ENCODE data around the gene CDC16.

CDC16 gene

DNA sequence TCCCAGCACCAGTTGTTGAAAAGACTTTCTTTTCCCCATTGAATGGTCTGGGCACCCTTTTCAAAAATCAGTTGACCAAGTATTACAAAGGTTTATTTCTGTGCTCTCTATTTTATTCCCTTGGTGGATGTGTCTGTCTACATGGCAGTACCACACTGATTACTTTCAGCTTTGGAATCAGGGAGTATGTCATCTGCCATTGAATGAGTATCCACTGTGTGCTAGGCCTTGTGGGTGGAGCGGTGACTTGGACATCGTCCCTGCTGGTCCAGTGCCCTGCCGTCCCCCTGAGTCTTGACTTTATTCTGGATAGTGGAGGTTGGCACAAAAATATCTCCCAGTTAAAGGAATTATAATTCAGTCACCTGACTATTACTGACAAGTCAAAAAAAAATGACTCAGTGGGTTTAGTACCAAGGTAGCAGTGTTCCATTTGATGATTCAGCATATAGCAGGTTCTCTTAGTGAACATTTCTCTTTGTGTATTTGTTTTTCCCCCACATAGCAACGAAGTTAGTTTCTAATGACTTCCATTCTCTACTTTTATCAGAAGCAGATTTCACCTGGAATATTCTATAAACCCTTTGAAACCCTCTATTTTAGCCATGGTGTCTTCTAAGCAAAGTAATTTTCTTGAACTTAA is 50.6 kb downstream of the CDC16 start:
- H3K4me2 ChIP-seq, result no peak overlapping the region
- TF ChIP-seq Cebpa-rat (IDR thresholded peaks at IDR 0.05), result no peak
- H3K4me3 ChIP-seq, result no peak overlapping the region
- H3K27ac ChIP-seq, result no peak overlapping the region
- peaks cover 24% of the 10 kb centered on the region for H3K4me1 ChIP-seq
- H3K9me3 ChIP-seq, result no peaks in the 10 kb centered on the region
- H3K36me3 ChIP-seq, result peaks cover 68% of the 10 kb centered on the region
- H3K9ac ChIP-seq, result no peak overlapping the region
- H4K20me1 ChIP-seq, result peaks cover 17% of the 10 kb centered on the region
- H3K27me3 ChIP-seq, result no peaks in the 10 kb centered on the region

DNA sequence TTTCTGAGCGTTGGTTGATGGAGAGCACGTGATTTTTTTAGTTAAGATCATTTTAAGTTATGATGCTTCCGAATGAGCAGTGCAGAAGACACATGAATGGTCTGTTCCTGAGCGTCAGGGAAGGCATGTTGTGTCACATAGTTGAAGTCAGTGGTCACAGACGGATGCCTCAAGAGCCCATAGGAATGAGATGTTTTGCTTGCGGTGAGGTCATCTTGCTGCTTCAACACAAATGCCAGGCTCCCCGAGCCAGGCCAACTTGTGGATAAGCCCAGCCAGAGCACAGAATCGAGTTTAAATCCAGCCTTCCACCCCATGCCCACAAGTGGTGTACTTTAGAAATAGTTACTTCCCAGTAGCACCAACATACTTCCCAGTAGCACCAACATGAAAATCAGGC is 52.1 kb downstream of the CDC16 start:
- peaks cover 80% of the 10 kb centered on the region for H3K36me3 ChIP-seq
- no peak overlapping the region for H3K4me3 ChIP-seq
- H3K27me3 ChIP-seq, result no peaks in the 10 kb centered on the region
- H3K4me2 ChIP-seq, result no peak overlapping the region
- H3K4me1 ChIP-seq, result peaks cover 22% of the 10 kb centered on the region
- peaks cover 23% of the 10 kb centered on the region for H4K20me1 ChIP-seq
- H3K9ac ChIP-seq, result no peak overlapping the region
- TF ChIP-seq Cebpa-rat (IDR thresholded peaks at IDR 0.05), result no peak
- no peaks in the 10 kb centered on the region for H3K9me3 ChIP-seq
- no peak overlapping the region for H3K27ac ChIP-seq

DNA sequence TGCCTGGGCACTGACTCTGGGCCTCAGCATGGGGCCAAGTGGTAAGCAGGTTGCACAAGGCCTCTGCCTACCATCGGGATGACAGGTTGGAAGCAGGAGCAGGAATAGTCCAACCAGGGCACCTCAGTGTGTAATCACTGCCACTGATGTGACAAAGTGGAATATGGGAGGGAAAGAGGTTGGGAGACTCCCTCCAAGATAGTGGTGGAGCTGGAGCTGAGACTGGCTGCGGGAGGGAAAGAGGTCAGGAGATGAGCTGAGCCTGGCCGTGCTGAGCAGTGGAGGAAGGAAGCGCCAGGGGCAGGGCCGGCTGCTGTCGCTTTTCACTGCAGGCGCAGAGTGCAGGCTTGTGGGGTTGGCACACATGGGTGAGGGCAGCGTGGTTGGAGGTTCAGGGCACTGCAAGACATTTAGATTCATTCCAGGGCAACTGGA is 53.5 kb downstream of the CDC16 start:
- Histone ChIP-seq H3K4me1 (peaks cover 15% of the 10 kb centered on the region), H3K4me2 (no peak overlapping the region), H3K9me3 (no peaks in the 10 kb centered on the region), H3K27ac (no peak overlapping the region), H3K4me3 (no peak overlapping the region), H3K9ac (no peak overlapping the region), H3K36me3 (peaks cover 91% of the 10 kb centered on the region), H4K20me1 (peaks cover 23% of the 10 kb centered on the region), H3K27me3 (no peaks in the 10 kb centered on the region)
- TF ChIP-seq Cebpa-rat (IDR thresholded peaks at IDR 0.05), result no peak

DNA sequence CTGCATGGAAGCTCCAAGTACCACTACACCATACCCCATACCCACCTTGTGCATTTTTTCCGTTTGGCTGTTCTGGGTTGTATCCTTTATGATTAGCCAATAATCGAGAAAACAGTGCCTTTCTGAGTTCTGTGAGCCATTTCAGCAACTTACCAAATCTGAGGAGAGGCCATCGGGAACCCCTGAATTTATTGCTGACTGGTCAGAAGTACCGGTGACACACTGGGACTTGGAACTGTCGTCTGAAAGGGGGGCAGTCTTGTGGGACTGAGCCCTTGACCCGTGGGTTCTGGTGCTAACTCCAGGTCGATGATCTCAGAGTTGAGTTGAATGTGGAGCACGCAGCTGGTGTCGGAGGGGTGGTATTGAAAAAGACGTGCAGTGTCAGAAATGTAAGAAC is 61.8 kb downstream of the CDC16 start:
- no peak for TF ChIP-seq Cebpa-rat (IDR thresholded peaks at IDR 0.05)
- H3K9me3 ChIP-seq, result no peaks in the 10 kb centered on the region
- no peaks in the 10 kb centered on the region for H3K27me3 ChIP-seq
- no peak overlapping the region for H3K4me2 ChIP-seq
- peaks cover 63% of the 10 kb centered on the region for H3K36me3 ChIP-seq
- H3K9ac ChIP-seq, result no peak overlapping the region
- H4K20me1 ChIP-seq, result no peaks in the 10 kb centered on the region
- H3K4me3 ChIP-seq, result no peak overlapping the region
- peak overlapping the region; percentile 81; the same call in 1 of the 2 replicates for H3K27ac ChIP-seq
- peaks cover 36% of the 10 kb centered on the region for H3K4me1 ChIP-seq

DNA sequence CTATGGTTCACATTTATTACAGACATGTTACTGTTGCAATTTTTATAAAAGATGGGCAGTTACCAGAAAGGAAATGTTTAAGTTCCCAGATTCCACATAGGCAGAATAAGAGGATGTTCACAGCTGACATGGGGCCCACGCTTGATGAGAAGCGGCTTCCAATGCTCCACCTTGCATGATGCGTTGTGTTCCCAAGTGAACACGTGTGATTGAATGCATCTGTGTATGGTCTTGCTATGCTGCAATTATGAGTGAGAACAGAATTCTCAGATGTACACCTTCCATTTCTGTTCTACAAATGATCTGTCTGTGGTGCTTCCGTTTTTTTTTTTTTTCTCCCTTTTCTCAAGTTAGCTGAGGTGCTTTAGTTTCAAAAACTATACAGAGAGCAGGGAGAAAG is 62.2 kb downstream of the CDC16 start:
- Histone ChIP-seq H3K4me3 (no peak overlapping the region), H3K27ac (no peak overlapping the region), H3K27me3 (no peaks in the 10 kb centered on the region), H3K9ac (0 out of 2 replicates have a peak overlapping the region, but pooled peaks have one; percentile 1), H3K36me3 (peaks cover 63% of the 10 kb centered on the region), H3K4me2 (no peak overlapping the region), H4K20me1 (no peaks in the 10 kb centered on the region), H3K9me3 (no peaks in the 10 kb centered on the region), H3K4me1 (peaks cover 36% of the 10 kb centered on the region)
- TF ChIP-seq Cebpa-rat (IDR thresholded peaks at IDR 0.05), result no peak

DNA sequence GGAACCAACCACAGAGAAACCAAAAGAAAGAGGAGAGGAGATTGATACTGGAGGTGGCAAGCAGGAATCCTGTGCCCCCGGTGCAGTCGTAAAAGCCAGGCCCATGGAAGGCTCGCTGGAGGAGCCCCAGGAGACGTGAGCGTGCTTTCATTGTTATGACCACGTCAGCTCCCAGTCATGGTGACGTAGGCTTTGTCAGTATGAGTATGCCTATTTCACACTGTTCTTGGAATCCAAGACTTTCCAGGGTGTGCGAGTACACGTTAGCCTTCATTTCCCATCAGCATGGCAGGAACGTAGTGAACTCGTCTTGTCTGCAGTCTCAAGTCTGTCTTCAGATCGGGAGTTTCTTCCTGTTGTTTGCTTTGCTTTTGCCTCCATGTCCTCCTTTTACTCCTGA is 64.2 kb downstream of the CDC16 start:
- no peaks in the 10 kb centered on the region for H3K27me3 ChIP-seq
- peaks cover 72% of the 10 kb centered on the region for H3K36me3 ChIP-seq
- H3K9me3 ChIP-seq, result no peaks in the 10 kb centered on the region
- H3K4me2 ChIP-seq, result no peak overlapping the region
- H3K4me1 ChIP-seq, result peaks cover 31% of the 10 kb centered on the region
- 0 out of 2 replicates have a peak overlapping the region, but pooled peaks have one; percentile 5 for H3K9ac ChIP-seq
- H3K4me3 ChIP-seq, result no peak overlapping the region
- no peaks in the 10 kb centered on the region for H4K20me1 ChIP-seq
- H3K27ac ChIP-seq, result no peak overlapping the region
- TF ChIP-seq Cebpa-rat (IDR thresholded peaks at IDR 0.05), result no peak

DNA sequence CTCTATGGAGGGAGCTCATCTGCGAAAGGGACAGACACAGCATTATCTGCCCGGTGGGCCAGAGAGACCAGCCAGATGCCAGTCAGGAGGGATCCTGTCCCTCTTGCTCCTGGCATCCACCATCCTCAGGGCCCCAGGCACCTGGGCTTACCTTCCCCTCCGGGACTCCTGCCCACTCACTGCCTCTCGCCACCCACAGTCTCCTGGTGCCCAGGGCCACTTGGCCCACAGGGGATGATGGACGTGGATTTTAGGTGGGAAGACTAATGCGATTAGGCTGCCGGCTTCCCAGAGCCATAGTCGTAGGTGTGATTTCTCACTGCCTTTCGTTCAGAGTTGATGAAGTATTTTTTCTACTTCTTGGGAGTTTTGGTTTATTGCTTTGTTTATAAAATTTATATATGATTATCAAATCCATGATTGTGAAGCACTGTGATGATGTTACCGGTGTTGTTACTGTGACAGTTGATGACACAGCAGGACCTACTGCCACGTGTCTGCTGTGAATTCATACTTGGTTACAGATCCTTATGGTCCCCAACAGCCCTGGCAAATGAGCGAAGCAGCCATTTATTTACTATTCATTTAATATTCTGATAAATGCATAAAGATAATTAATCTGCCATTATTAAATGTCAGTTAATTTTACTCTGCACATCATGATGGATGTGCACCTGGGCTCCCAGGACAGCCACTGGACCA is 65.1 kb downstream of the CDC16 start:
- Histone ChIP-seq H3K4me3 (no peak overlapping the region), H3K9me3 (no peaks in the 10 kb centered on the region), H3K4me1 (peaks cover 22% of the 10 kb centered on the region), H3K27ac (no peak overlapping the region), H3K9ac (no peak overlapping the region), H3K4me2 (no peak overlapping the region), H4K20me1 (no peaks in the 10 kb centered on the region), H3K27me3 (no peaks in the 10 kb centered on the region), H3K36me3 (peaks cover 81% of the 10 kb centered on the region)
- no peak for TF ChIP-seq Cebpa-rat (IDR thresholded peaks at IDR 0.05)

DNA sequence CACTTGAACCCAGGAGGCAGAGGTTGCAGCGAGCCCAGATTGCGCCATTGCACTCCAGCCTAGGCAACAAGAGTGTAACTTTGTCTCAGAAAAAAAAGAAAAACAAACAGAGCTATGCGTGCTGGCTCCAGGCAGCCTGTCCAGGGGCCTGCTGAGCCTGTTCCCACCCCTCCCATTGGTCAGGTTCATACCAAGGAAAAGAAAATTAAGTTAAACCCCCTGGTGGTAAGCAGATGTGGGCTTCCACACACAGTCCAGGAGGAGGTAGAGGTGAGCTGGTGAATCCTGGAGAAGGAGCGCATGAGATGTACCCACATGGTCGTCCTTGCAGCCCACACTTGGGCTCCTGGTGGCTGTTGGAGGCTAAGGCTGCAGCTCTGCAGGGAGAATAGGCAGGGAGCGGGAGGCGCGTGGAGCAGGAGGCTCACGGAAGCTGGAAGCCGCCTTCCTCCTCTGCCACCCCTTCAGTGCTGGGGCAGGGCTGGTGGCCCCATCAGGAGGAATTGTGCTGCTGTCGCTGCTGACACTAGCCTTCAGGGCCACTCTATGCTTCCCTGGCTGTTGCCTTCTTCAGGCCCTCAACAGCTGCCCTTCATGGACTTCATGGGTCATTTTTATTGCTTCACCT is 69.1 kb downstream of the CDC16 start:
- Histone ChIP-seq H3K4me3 (no peak overlapping the region), H3K4me2 (no peak overlapping the region), H3K27ac (no peak overlapping the region), H3K36me3 (peaks cover 77% of the 10 kb centered on the region), H3K9me3 (no peaks in the 10 kb centered on the region), H4K20me1 (no peaks in the 10 kb centered on the region), H3K4me1 (no peaks in the 10 kb centered on the region), H3K27me3 (no peaks in the 10 kb centered on the region), H3K9ac (no peak overlapping the region)
- no peak for TF ChIP-seq Cebpa-rat (IDR thresholded peaks at IDR 0.05)

DNA sequence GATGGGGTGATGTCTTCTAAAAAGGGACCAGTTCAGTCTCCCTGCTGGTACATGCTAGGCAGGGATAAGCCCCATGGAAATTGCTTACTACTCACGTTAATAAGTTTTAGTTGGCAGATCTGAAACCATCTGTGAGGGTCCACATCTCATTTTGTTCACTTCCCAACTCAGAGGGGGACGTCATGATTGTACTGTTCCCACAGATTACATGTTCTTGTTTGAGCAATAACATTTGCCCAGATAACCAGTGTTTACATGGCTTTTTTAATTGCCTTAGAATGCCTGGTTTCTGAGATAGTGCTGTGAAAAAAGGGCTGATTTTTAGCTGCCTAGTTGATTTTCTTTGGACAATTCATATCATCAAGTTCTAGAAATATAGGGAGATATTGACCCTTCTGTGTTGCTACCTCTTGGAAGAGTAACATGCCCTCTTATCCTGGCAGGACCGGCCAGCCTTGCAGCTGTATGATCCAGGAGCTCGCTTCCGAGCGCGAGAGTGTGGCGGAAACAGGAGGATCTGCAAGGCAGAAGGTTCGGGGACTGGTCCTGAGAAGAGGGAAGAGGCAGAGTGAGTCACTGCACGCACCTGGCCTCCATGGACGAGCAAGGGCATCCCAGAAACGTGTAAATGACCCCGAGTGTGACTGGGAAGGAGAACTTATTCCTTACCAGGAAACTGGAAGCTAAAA is 69.8 kb downstream of the CDC16 start:
- no peaks in the 10 kb centered on the region for H3K27me3 ChIP-seq
- H3K4me3 ChIP-seq, result no peak overlapping the region
- no peak overlapping the region for H3K9ac ChIP-seq
- H3K4me2 ChIP-seq, result no peak overlapping the region
- 0 out of 2 replicates have a peak, but pooled peaks cover under 1% of the 10 kb centered on the region for H3K4me1 ChIP-seq
- H4K20me1 ChIP-seq, result no peaks in the 10 kb centered on the region
- H3K27ac ChIP-seq, result no peak overlapping the region
- peaks cover 70% of the 10 kb centered on the region for H3K36me3 ChIP-seq
- TF ChIP-seq Cebpa-rat (IDR thresholded peaks at IDR 0.05), result no peak
- no peaks in the 10 kb centered on the region for H3K9me3 ChIP-seq

All from BLaER1 (cell line).